HG02852 (cell line): Measurements from ENCODE around the gene CCNL1.

Source experiments
- ATAC-seq: cut with Tn5 transposase; IDR thresholded peaks from one replicate; pipeline ENCODE4 v1.9.1; 2021; ENCODE audit warnings: mild to moderate bottlenecking, moderate library complexity; ENCODE audit not compliant: unreplicated experiment

The CCNL1 gene

GRCh38 chr3:157147099-157147803 lies 12.7 kb downstream of the CCNL1 start:
- ATAC-seq, result no peak

- no peak for ATAC-seq
Observed at GRCh38 chr3:157145606-157146322, 14.2 kb downstream of the CCNL1 start.

- ATAC-seq, result no peak
Observed at GRCh38 chr3:157142315-157142714, 17.6 kb downstream of the CCNL1 start.

GRCh38 chr3:157139938-157140534 lies 19.9 kb downstream of the CCNL1 start:
- ATAC-seq, result no peak

GRCh38 chr3:157136647-157137387 lies 23.1 kb downstream of the CCNL1 start:
- no peak for ATAC-seq

- ATAC-seq, result no peak
Observed at GRCh38 chr3:157135671-157136396, 24.1 kb downstream of the CCNL1 start.

GRCh38 chr3:157134620-157135191 lies 25.2 kb downstream of the CCNL1 start:
- peak; percentile 59 for ATAC-seq

GRCh38 chr3:157133434-157134320 lies 26.3 kb downstream of the CCNL1 start:
- no peak for ATAC-seq

- ATAC-seq, result no peak
Observed at GRCh38 chr3:157132936-157133335, 27.0 kb downstream of the CCNL1 start.

- no peak for ATAC-seq
Observed at GRCh38 chr3:157132341-157132740, 27.6 kb downstream of the CCNL1 start.

GRCh38 chr3:157131861-157132260 lies 28.1 kb downstream of the CCNL1 start:
- no peak for ATAC-seq

- no peak for ATAC-seq
Observed at GRCh38 chr3:157130467-157131251, 29.3 kb downstream of the CCNL1 start.

- no peak for ATAC-seq
Observed at GRCh38 chr3:157129803-157130466, 30.0 kb downstream of the CCNL1 start.

- peak; percentile 9 for ATAC-seq
Observed at GRCh38 chr3:157128771-157129681, 30.9 kb downstream of the CCNL1 start.

- peak; percentile 59 for ATAC-seq
Observed at GRCh38 chr3:157127831-157128767, 31.8 kb downstream of the CCNL1 start.

- no peak for ATAC-seq
Observed at GRCh38 chr3:157127268-157127667, 32.7 kb downstream of the CCNL1 start.
